Measurements from ENCODE around the gene KIAA0825.

Gene KIAA0825

DNA sequence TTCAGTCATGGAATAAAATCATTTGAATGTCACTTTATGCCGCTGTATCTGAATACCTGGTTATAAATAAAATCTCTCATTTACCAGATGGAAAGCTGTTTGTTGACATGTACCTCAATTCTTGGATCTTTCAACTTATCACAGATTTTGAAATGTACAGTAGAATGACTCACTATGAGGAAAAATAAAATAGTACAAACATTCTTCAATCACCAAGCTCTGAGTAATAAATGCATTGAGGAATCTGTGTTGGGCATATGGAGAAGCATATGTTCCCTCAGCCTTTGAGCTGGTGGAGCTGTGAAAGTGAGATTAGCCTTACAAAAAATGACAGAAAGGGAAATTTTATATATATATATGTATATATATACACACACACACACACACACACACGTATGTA, 175.4 kb downstream of the KIAA0825 start:
- Histone ChIP-seq H3K9me3 (ENCODE audit: control insufficient read depth in 2 of 2, low read length in 2 of 2) (no peaks in the 10 kb centered on the region), H3K4me1 (ENCODE audit: control insufficient read depth in 2 of 2, insufficient read depth in 2 of 2, low read length in 2 of 2) (no peaks in the 10 kb centered on the region), H3K27ac (ENCODE audit: low read depth in 2 of 2, low read length in 2 of 2) (no peak overlapping the region), H3K9ac (ENCODE audit: low read depth in 1 of 2, low read length in 2 of 2) (no peak overlapping the region), H3K27me3 (ENCODE audit: control insufficient read depth in 2 of 2, insufficient read depth in 2 of 2, low read length in 2 of 2) (no peaks in the 10 kb centered on the region), H3K36me3 (ENCODE audit: control insufficient read depth in 2 of 2, insufficient read depth in 2 of 2, low read length in 2 of 2) (no peaks in the 10 kb centered on the region), H3K4me3 (ENCODE audit: low read length in 2 of 2) (no peak overlapping the region)

DNA sequence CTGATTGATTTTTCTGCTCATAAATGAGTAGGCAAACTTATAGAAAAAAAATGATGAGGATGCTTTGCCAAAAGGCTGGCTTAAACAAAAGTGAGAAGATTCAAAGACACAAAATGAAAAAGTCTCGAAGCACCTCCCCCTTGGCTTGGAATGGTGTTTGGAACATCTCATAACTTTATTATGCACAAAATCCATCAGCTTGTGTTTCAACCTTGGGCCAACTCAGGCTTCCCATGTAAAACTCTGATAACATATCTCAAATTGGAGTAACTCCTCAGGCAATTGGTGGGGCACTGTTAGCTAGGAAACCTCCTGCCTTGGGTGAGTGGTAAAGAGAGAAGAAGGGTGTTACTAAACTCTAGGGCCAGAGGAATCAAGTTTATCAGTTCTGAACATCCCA, 176.3 kb downstream of the KIAA0825 start:
- no peaks in the 10 kb centered on the region for H3K27me3 ChIP-seq (ENCODE audit: control insufficient read depth in 2 of 2, insufficient read depth in 2 of 2, low read length in 2 of 2)
- no peaks in the 10 kb centered on the region for H3K9me3 ChIP-seq (ENCODE audit: control insufficient read depth in 2 of 2, low read length in 2 of 2)
- no peaks in the 10 kb centered on the region for H3K4me1 ChIP-seq (ENCODE audit: control insufficient read depth in 2 of 2, insufficient read depth in 2 of 2, low read length in 2 of 2)
- H3K4me3 ChIP-seq (ENCODE audit: low read length in 2 of 2), result no peak overlapping the region
- no peak overlapping the region for H3K27ac ChIP-seq (ENCODE audit: low read depth in 2 of 2, low read length in 2 of 2)
- no peak overlapping the region for H3K9ac ChIP-seq (ENCODE audit: low read depth in 1 of 2, low read length in 2 of 2)
- H3K36me3 ChIP-seq (ENCODE audit: control insufficient read depth in 2 of 2, insufficient read depth in 2 of 2, low read length in 2 of 2), result no peaks in the 10 kb centered on the region

DNA sequence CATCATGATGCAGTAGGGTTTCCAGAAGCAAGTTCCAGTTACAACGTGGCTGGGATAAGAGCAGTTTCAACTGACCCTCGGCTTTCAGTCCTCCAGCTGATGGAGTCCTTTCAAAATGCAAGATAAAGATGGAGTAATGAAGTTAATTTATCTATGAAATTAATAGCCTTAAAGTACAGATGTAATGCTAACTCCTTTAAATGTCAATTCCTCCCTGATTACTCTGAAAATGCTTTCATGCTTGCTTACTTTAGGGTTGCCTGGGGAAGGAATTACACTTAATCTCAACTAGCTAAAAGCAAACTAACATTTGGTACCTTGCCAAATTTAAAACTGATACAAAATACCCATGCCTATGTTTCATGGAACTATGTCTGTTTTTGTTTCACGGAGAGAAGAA, 178.4 kb downstream of the KIAA0825 start:
- Histone ChIP-seq H3K9ac (ENCODE audit: low read depth in 1 of 2, low read length in 2 of 2) (no peak overlapping the region), H3K27me3 (ENCODE audit: control insufficient read depth in 2 of 2, insufficient read depth in 2 of 2, low read length in 2 of 2) (no peaks in the 10 kb centered on the region), H3K27ac (ENCODE audit: low read depth in 2 of 2, low read length in 2 of 2) (no peak overlapping the region)

DNA sequence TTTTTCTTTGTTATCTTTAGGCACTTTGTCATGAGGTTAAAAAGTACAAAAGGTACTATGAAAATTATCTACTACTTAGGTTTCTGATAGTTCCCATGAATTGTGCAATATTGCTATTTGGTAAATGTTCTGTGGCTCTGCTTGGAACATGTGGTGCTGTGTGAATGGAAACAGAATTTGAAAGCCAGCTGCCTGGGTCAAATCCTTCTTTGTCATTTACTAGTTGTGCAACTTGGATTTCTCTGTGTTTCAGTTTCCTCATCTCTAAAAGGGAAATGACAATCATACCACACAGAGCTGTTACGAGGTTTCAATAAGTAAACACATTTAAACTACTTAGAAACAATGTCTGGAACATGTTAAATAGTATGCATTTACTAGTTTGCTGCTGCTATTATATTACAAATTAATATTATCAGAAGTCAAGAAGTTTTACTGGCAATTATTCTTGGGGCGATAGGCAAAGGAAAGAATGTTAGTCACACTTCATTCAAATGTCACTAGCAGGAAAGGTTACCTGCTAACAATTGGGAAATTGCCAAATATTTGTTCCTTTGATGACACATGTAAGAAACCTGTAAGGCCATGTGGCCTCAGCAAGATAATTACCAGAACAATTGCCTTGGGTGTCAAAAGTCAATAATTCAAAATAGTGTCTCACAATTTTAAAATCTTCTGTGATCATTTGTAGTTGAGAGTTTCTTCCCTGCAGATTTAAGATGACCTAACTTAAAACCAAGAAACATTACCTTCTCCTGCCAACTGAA, 184.8 kb downstream of the KIAA0825 start:
- Histone ChIP-seq H3K36me3 (ENCODE audit: control insufficient read depth in 2 of 2, insufficient read depth in 2 of 2, low read length in 2 of 2) (no peaks in the 10 kb centered on the region), H3K4me1 (ENCODE audit: control insufficient read depth in 2 of 2, insufficient read depth in 2 of 2, low read length in 2 of 2) (no peaks in the 10 kb centered on the region), H3K9ac (ENCODE audit: low read depth in 1 of 2, low read length in 2 of 2) (no peak overlapping the region), H3K9me3 (ENCODE audit: control insufficient read depth in 2 of 2, low read length in 2 of 2) (no peaks in the 10 kb centered on the region), H3K4me3 (ENCODE audit: low read length in 2 of 2) (no peak overlapping the region), H3K27ac (ENCODE audit: low read depth in 2 of 2, low read length in 2 of 2) (no peak overlapping the region), H3K27me3 (ENCODE audit: control insufficient read depth in 2 of 2, insufficient read depth in 2 of 2, low read length in 2 of 2) (no peaks in the 10 kb centered on the region)

More for the DNA sequence above, 178.4 kb downstream of the KIAA0825 start:
- H3K4me1 ChIP-seq (ENCODE audit: control insufficient read depth in 2 of 2, insufficient read depth in 2 of 2, low read length in 2 of 2), result no peaks in the 10 kb centered on the region
- no peak overlapping the region for H3K4me3 ChIP-seq (ENCODE audit: low read length in 2 of 2)
- no peaks in the 10 kb centered on the region for H3K9me3 ChIP-seq (ENCODE audit: control insufficient read depth in 2 of 2, low read length in 2 of 2)
- H3K36me3 ChIP-seq (ENCODE audit: control insufficient read depth in 2 of 2, insufficient read depth in 2 of 2, low read length in 2 of 2), result no peaks in the 10 kb centered on the region

DNA sequence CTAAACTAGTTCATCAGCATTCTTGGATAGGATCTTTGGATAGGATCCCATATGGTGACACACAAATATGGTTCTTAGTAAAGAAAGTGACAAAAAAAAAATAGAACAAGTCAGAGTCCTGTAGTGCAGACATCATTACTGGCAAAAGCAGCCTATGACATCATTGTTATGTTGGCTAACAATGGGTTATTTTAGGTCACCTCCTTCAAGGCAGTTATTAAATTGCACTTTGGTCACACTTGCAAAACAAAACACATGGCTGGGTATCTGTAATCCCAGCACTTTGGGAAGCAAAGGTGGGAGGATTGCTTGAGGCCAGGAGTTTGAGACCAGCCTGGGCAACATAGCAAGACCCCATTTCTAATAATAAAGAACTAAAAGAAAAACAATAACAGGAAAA, 185.9 kb downstream of the KIAA0825 start:
- Histone ChIP-seq H3K4me3 (ENCODE audit: low read length in 2 of 2) (no peak overlapping the region), H3K9ac (ENCODE audit: low read depth in 1 of 2, low read length in 2 of 2) (no peak overlapping the region), H3K27ac (ENCODE audit: low read depth in 2 of 2, low read length in 2 of 2) (no peak overlapping the region), H3K36me3 (ENCODE audit: control insufficient read depth in 2 of 2, insufficient read depth in 2 of 2, low read length in 2 of 2) (no peaks in the 10 kb centered on the region), H3K27me3 (ENCODE audit: control insufficient read depth in 2 of 2, insufficient read depth in 2 of 2, low read length in 2 of 2) (no peaks in the 10 kb centered on the region), H3K4me1 (ENCODE audit: control insufficient read depth in 2 of 2, insufficient read depth in 2 of 2, low read length in 2 of 2) (no peaks in the 10 kb centered on the region), H3K9me3 (ENCODE audit: control insufficient read depth in 2 of 2, low read length in 2 of 2) (no peaks in the 10 kb centered on the region)

DNA sequence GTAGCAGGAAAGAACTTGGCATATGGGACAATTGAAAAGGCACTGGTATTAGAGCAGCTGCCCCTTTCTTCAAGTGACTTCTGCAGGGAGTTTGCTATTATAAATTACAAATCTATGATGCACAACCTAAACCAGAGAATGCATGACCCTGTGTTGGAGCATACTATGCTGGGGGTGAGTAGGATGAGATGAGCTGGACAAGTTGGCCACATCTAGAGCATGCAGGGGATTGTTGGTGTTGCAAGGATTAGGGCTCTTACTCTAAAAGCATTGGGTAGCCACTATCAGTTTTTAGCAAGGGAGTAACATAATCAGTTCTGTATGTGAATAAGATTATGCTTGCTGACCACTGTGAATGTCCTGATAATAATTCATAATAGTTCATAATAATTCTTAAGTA, 186.7 kb downstream of the KIAA0825 start:
- no peaks in the 10 kb centered on the region for H3K36me3 ChIP-seq (ENCODE audit: control insufficient read depth in 2 of 2, insufficient read depth in 2 of 2, low read length in 2 of 2)
- no peak overlapping the region for H3K4me3 ChIP-seq (ENCODE audit: low read length in 2 of 2)
- no peaks in the 10 kb centered on the region for H3K9me3 ChIP-seq (ENCODE audit: control insufficient read depth in 2 of 2, low read length in 2 of 2)
- no peak overlapping the region for H3K9ac ChIP-seq (ENCODE audit: low read depth in 1 of 2, low read length in 2 of 2)
- no peaks in the 10 kb centered on the region for H3K27me3 ChIP-seq (ENCODE audit: control insufficient read depth in 2 of 2, insufficient read depth in 2 of 2, low read length in 2 of 2)
- H3K4me1 ChIP-seq (ENCODE audit: control insufficient read depth in 2 of 2, insufficient read depth in 2 of 2, low read length in 2 of 2), result no peaks in the 10 kb centered on the region
- no peak overlapping the region for H3K27ac ChIP-seq (ENCODE audit: low read depth in 2 of 2, low read length in 2 of 2)

DNA sequence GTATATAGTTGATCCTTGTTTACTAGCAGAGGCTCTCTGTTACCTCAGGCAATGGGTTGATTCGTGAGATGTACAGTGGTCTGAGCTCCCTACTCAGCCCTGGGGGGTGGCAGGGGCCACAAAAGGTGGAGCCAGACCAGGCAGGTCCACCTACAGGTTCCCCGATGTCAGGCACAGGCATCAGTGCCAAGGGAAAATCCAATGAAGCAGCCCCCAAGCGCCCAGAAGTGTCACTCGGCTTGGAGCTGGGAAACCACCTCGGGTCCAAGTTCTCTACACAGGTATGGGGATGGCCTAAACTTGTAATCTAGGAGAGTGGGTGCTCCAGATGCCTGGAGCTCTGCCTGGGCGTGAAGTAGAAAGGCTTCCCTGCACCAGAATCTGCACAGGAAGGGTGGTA, 188.8 kb downstream of the KIAA0825 start:
- H3K4me3 ChIP-seq (ENCODE audit: low read length in 2 of 2), result no peak overlapping the region
- no peaks in the 10 kb centered on the region for H3K27me3 ChIP-seq (ENCODE audit: control insufficient read depth in 2 of 2, insufficient read depth in 2 of 2, low read length in 2 of 2)
- no peak overlapping the region for H3K9ac ChIP-seq (ENCODE audit: low read depth in 1 of 2, low read length in 2 of 2)
- no peak overlapping the region for H3K27ac ChIP-seq (ENCODE audit: low read depth in 2 of 2, low read length in 2 of 2)
- H3K4me1 ChIP-seq (ENCODE audit: control insufficient read depth in 2 of 2, insufficient read depth in 2 of 2, low read length in 2 of 2), result no peaks in the 10 kb centered on the region
- H3K36me3 ChIP-seq (ENCODE audit: control insufficient read depth in 2 of 2, insufficient read depth in 2 of 2, low read length in 2 of 2), result no peaks in the 10 kb centered on the region
- H3K9me3 ChIP-seq (ENCODE audit: control insufficient read depth in 2 of 2, low read length in 2 of 2), result no peaks in the 10 kb centered on the region

DNA sequence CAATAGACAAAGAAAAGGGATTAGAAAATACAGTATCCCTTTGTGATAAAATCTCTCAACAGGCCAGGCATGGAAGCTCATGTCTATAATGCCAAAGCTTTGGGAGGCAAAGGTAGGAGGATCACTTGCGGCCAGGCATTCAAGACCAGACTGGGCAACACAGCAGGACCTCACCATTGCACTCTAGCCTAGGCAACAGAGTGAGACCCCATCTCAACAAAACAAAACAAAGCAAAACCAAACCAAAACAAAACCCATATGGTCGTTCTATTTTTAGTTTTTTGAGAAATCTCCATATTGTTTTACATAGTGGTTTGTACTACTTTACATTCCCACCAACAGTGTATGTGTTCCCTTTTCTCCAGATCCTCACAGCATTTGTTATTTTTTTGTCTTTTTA, 193.0 kb downstream of the KIAA0825 start:
- no peaks in the 10 kb centered on the region for H3K4me1 ChIP-seq (ENCODE audit: control insufficient read depth in 2 of 2, insufficient read depth in 2 of 2, low read length in 2 of 2)
- H3K36me3 ChIP-seq (ENCODE audit: control insufficient read depth in 2 of 2, insufficient read depth in 2 of 2, low read length in 2 of 2), result no peaks in the 10 kb centered on the region
- H3K9me3 ChIP-seq (ENCODE audit: control insufficient read depth in 2 of 2, low read length in 2 of 2), result no peaks in the 10 kb centered on the region

DNA sequence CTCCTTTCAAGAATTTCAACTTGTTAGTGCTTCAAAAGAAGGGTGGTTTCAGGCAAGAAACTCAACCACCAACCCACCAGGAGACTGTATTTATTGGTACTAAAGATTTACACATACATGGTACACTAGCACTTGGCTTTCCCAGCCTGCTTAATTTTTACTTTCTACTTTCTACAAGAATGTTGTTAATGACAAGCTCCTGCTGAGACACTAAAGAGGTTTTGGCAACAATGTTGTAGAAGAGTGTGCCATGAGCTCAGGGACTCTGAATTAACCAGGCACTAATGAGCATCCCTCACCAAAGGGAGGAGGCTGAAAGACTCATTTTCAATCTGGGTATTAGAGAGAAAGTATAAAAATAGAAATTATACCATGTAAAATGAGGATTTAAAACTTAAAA, 195.0 kb downstream of the KIAA0825 start:
- Histone ChIP-seq H3K27ac (ENCODE audit: low read depth in 2 of 2, low read length in 2 of 2) (no peak overlapping the region), H3K4me3 (ENCODE audit: low read length in 2 of 2) (no peak overlapping the region), H3K4me1 (ENCODE audit: control insufficient read depth in 2 of 2, insufficient read depth in 2 of 2, low read length in 2 of 2) (no peaks in the 10 kb centered on the region), H3K27me3 (ENCODE audit: control insufficient read depth in 2 of 2, insufficient read depth in 2 of 2, low read length in 2 of 2) (no peaks in the 10 kb centered on the region), H3K9ac (ENCODE audit: low read depth in 1 of 2, low read length in 2 of 2) (no peak overlapping the region), H3K36me3 (ENCODE audit: control insufficient read depth in 2 of 2, insufficient read depth in 2 of 2, low read length in 2 of 2) (no peaks in the 10 kb centered on the region), H3K9me3 (ENCODE audit: control insufficient read depth in 2 of 2, low read length in 2 of 2) (no peaks in the 10 kb centered on the region)

More for the DNA sequence above, 193.0 kb downstream of the KIAA0825 start:
- no peaks in the 10 kb centered on the region for H3K27me3 ChIP-seq (ENCODE audit: control insufficient read depth in 2 of 2, insufficient read depth in 2 of 2, low read length in 2 of 2)
- H3K9ac ChIP-seq (ENCODE audit: low read depth in 1 of 2, low read length in 2 of 2), result no peak overlapping the region
- no peak overlapping the region for H3K27ac ChIP-seq (ENCODE audit: low read depth in 2 of 2, low read length in 2 of 2)
- H3K4me3 ChIP-seq (ENCODE audit: low read length in 2 of 2), result no peak overlapping the region

DNA sequence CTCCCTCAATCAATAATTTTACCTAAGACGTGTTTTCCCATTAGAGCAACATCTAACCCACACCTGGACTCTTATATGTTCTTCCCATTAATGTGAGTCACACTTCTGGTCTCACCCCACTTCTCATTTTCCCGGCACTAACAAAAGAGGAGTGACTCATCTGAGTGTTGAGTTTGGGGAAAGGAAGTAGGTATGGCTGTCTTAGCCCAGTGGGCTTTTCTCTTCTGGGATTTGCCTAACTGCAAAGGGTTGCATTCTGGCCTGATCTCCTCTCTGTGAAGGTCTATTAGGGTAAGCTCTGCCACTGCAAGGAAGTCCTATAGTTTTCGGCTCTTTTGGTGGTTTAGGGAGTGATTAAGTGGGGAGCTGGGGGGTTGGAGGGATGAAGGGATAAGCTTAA, 195.6 kb downstream of the KIAA0825 start:
- H3K9ac ChIP-seq (ENCODE audit: low read depth in 1 of 2, low read length in 2 of 2), result no peak overlapping the region
- no peak overlapping the region for H3K4me3 ChIP-seq (ENCODE audit: low read length in 2 of 2)
- no peaks in the 10 kb centered on the region for H3K4me1 ChIP-seq (ENCODE audit: control insufficient read depth in 2 of 2, insufficient read depth in 2 of 2, low read length in 2 of 2)
- H3K9me3 ChIP-seq (ENCODE audit: control insufficient read depth in 2 of 2, low read length in 2 of 2), result no peaks in the 10 kb centered on the region
- no peaks in the 10 kb centered on the region for H3K36me3 ChIP-seq (ENCODE audit: control insufficient read depth in 2 of 2, insufficient read depth in 2 of 2, low read length in 2 of 2)
- no peaks in the 10 kb centered on the region for H3K27me3 ChIP-seq (ENCODE audit: control insufficient read depth in 2 of 2, insufficient read depth in 2 of 2, low read length in 2 of 2)
- no peak overlapping the region for H3K27ac ChIP-seq (ENCODE audit: low read depth in 2 of 2, low read length in 2 of 2)
